NB4 (cell line): ENCODE data around the gene KAT2A.

ENCODE experiments used
- DNase-seq: peaks from one replicate; pipeline ENCODE4 v3.0.0; 2010; ENCODE audit warnings: low read depth
- H3K4me3 ChIP-seq: one replicate; pipeline ENCODE4 v1.5.1; 2011; ENCODE audit warnings: mild to moderate bottlenecking, low read depth, low read length, moderate library complexity
- CTCF ChIP-seq: IDR thresholded peaks from one replicate; pipeline ENCODE4 v1.5.1; 2012; ENCODE audit warnings: low read depth, low read length
- MAX ChIP-seq: IDR thresholded peaks from 2 replicates; pipeline ENCODE4 v1.6.1; 2011; ENCODE audit warnings: low read depth, low read length
- MYC ChIP-seq: IDR thresholded peaks from 2 replicates; pipeline ENCODE4 v1.6.1; 2011; ENCODE audit warnings: low read depth, low read length
- POLR2A ChIP-seq: IDR thresholded peaks from 2 replicates; pipeline ENCODE4 v1.6.1; 2011; ENCODE audit warnings: mild to moderate bottlenecking; ENCODE audit not compliant: insufficient read length; ENCODE audit errors: extremely low read depth

Gene KAT2A

GRCh38 chr17:42117397-42118125 lies 3.6 kb downstream of the KAT2A start:
- TF ChIP-seq POLR2A (no peak), MYC (no peak), CTCF (no peak), MAX (no peak)
- no peak for DNase-seq
- H3K4me3 ChIP-seq = no peak overlapping the region

DNA sequence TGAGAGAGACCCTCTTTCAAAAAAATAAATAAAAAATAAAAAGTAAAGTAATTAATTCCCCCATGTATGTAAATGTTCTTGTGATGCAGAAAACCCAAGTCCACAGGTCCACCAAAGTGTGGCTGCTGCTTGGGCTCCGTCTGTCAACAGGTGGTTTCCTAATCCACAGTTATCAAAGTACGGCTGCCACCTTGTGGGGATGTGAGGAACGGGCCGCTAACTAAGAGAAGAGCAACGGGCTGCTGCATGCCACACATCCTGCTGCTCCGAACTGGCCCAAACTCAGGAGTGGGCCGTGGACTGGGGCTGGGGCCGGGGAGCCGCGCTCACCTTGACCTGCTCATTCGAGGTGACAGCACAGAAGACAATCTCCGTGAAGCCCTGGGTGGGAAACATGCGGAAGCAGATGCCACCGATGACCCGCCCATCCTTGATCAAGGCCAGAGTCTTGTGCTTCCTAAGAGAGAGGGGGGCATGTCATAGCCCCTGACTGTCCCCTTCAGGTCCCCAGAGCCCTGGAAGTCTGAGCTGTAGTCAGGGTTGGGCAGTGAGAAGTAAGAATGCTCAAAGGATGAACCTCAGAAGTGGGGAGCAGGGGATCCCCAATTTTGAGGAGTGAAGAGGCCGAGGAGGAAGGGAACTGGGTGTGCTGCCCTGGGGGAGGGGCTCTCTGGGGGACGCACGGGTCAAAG lies 4.3 kb downstream of the KAT2A start:
- peak; percentile 80 for DNase-seq
- H3K4me3 ChIP-seq = no peak overlapping the region
- TF ChIP-seq POLR2A (no peak), MAX (peak; percentile 59; the same call in 1 of the 2 replicates), MYC (0 out of 2 replicates have a peak, but pooled peaks have one; percentile 60), CTCF (peak; percentile 74)

DNA sequence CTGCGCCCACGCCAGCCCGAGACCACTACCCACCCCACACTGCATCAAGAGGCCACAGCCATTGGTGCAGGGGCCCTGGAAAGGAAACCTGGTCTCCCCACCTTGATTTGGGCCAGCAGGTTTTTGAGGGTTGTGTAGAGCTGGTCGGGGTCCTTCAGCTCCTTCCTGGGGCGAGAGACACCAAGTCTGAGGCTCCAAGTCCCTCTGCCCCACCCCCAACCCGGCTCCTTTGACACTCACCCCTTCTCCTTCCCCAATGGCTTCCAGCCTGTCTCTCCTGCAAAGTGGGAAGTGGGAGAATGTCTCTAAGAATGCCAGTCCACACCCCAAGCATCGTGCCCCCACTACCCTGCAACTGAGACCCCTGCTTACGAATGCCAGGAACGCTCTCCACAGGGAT lies 7.0 kb downstream of the KAT2A start:
- TF ChIP-seq MYC (no peak), POLR2A (no peak), CTCF (no peak), MAX (no peak)
- no peak for DNase-seq
- H3K4me3 ChIP-seq = no peak overlapping the region

GRCh38 chr17:42113293-42114069 lies 7.7 kb downstream of the KAT2A start:
- no peak overlapping the region for H3K4me3 ChIP-seq
- TF ChIP-seq MAX (no peak), CTCF (no peak), POLR2A (no peak), MYC (no peak)
- DNase-seq = no peak

GRCh38 chr17:42112552-42113176 lies 8.5 kb downstream of the KAT2A start, which contains the start of gene DHX58:
Gene DHX58 (minus strand): TSS chr17:42112714. CDS start chr17:42111892, 822 bp downstream.
- TF ChIP-seq MYC = peak; percentile 85
- TF ChIP-seq POLR2A = peak; percentile 53
- TF ChIP-seq CTCF = no peak
- peak; percentile 99 for TF ChIP-seq MAX
- no peak within 1 kb of the TSS for H3K4me3 ChIP-seq
- peak; percentile 87 for DNase-seq
